Astrocyte (in vitro differentiated cells and primary cell): ENCODE measurements around the gene ALAD.

ENCODE experiments used
- EZH2 ChIP-seq: IDR thresholded peaks from 2 replicates; pipeline ENCODE4 v1.6.1; 2012; ENCODE audit warnings: mild to moderate bottlenecking, low read length, inconsistent platforms; ENCODE audit not compliant: insufficient read depth
- TF ChIP-seq, protein P1 (sequence below): IDR thresholded peaks from 2 replicates; pipeline ENCODE4 v1.5.1; 2011; ENCODE audit warnings: low read depth, mild to moderate bottlenecking, inconsistent platforms, low read length, moderate library complexity; ENCODE audit not compliant: insufficient read depth

DNA sequence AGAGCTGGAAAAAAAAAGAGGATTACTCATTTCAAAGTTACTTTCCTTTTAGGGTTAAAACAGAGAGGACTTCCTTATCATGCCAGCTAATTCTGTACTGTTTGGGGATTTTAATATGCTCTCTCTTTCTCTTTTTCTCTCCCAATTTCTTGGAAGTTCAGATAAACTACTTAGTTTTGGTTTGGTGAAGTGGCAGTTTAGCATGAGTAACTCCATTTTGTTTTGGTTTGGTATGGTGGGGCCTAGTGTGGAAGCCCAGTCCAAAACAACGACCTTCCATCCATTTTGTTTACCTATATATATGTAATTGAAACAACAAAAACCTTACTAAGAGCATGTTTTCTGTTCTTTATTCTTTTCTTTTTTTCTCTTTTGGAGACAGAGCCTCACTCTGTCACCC lies 55.4 kb downstream of the ALAD start:
- TF ChIP-seq, protein P1, sequence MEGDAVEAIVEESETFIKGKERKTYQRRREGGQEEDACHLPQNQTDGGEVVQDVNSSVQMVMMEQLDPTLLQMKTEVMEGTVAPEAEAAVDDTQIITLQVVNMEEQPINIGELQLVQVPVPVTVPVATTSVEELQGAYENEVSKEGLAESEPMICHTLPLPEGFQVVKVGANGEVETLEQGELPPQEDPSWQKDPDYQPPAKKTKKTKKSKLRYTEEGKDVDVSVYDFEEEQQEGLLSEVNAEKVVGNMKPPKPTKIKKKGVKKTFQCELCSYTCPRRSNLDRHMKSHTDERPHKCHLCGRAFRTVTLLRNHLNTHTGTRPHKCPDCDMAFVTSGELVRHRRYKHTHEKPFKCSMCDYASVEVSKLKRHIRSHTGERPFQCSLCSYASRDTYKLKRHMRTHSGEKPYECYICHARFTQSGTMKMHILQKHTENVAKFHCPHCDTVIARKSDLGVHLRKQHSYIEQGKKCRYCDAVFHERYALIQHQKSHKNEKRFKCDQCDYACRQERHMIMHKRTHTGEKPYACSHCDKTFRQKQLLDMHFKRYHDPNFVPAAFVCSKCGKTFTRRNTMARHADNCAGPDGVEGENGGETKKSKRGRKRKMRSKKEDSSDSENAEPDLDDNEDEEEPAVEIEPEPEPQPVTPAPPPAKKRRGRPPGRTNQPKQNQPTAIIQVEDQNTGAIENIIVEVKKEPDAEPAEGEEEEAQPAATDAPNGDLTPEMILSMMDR, result no peak
- no peak for TF ChIP-seq EZH2
